CD4-positive, alpha-beta T cell treated with Interleukin-2 at 100 ng/mL for 4 hours (primary cell): ENCODE data around the gene MOXD1.

Experiments
- DNase-seq: peaks from one replicate; pipeline ENCODE4 v3.0.0-alpha.2; 2020; ENCODE audit warnings: low spot score

Gene MOXD1

GRCh38 chr6:132400883-132401617 is at the start of gene MOXD1:
MOXD1 (minus strand) TSS chr6:132401475; CDS start chr6:132401426, 49 bp downstream.
- DNase-seq, result no peak

GRCh38 chr6:132446855-132447241 is 45.6 kb upstream of the MOXD1 start:
- no peak for DNase-seq

GRCh38 chr6:132446141-132446854 is 45.0 kb upstream of the MOXD1 start:
- no peak for DNase-seq

GRCh38 chr6:132445201-132445951 is 44.1 kb upstream of the MOXD1 start:
- no peak for DNase-seq

- no peak for DNase-seq
Observed at GRCh38 chr6:132443206-132443605, 41.9 kb upstream of the MOXD1 start.

GRCh38 chr6:132430110-132430509 is 28.8 kb upstream of the MOXD1 start:
- no peak for DNase-seq

- DNase-seq, result no peak
Observed at GRCh38 chr6:132425176-132425575, 23.9 kb upstream of the MOXD1 start.

GRCh38 chr6:132423839-132424238 is 22.6 kb upstream of the MOXD1 start:
- DNase-seq, result no peak

- no peak for DNase-seq
Observed at GRCh38 chr6:132418235-132418965, 17.1 kb upstream of the MOXD1 start.

- no peak for DNase-seq
Observed at GRCh38 chr6:132414761-132415160, 13.5 kb upstream of the MOXD1 start.

GRCh38 chr6:132414322-132414721 is 13.0 kb upstream of the MOXD1 start:
- DNase-seq, result no peak

GRCh38 chr6:132413499-132413802 is 12.2 kb upstream of the MOXD1 start:
- no peak for DNase-seq

GRCh38 chr6:132412656-132413498 is 11.6 kb upstream of the MOXD1 start:
- DNase-seq, result no peak

- no peak for DNase-seq
Observed at GRCh38 chr6:132411296-132411695, 10.0 kb upstream of the MOXD1 start.

GRCh38 chr6:132410830-132411229 is 9.6 kb upstream of the MOXD1 start:
- DNase-seq, result no peak

GRCh38 chr6:132405143-132405915 is 4.1 kb upstream of the MOXD1 start:
- DNase-seq, result no peak

- no peak for DNase-seq
Observed at GRCh38 chr6:132404736-132405135, 3.5 kb upstream of the MOXD1 start.

GRCh38 chr6:132404330-132404729 is 3.1 kb upstream of the MOXD1 start:
- no peak for DNase-seq

- no peak for DNase-seq
Observed at GRCh38 chr6:132401618-132402285, 477 bp upstream of the MOXD1 start.

- no peak for DNase-seq
Observed at GRCh38 chr6:132400555-132400882, 756 bp downstream of the MOXD1 start.
